Liver (tissue), 3 donors: Measurements from ENCODE around the gene OR2H1.

ENCODE experiments used
- ATF3 ChIP-seq: IDR thresholded peaks from 2 replicates; pipeline ENCODE4 v1.6.1; 2016; ENCODE audit warnings: antibody characterized with exemption
- CTCF ChIP-seq: fragments of 150-350 bp; IDR thresholded peaks from 2 replicates; pipeline ENCODE4 v1.5.1; 2017; ENCODE audit warnings: improper control_type of control experiment, low read depth, low read length; ENCODE audit not compliant: missing input control
- EGR1 ChIP-seq, 2 donors: IDR thresholded peaks; 2 replicates each; pipeline ENCODE4 v1.6.1; 2016 to 2018; ENCODE audit warnings: antibody characterized with exemption in 2 of 2, low read depth in 2 of 2
- GABPA ChIP-seq, 2 donors: IDR thresholded peaks in 1 of 2; conservative IDR thresholded peaks in 1 of 2; 2 replicates each; pipeline ENCODE4 v1.6.1; 2016; ENCODE audit warnings: antibody characterized with exemption in 2 of 2, mild to moderate bottlenecking in 1 of 2, moderate library complexity in 1 of 2
- HNF4A ChIP-seq, 2 donors: conservative IDR thresholded peaks; 2 replicates each; pipeline ENCODE4 v1.6.1; 2016; ENCODE audit warnings: antibody characterized with exemption in 2 of 2, mild to moderate bottlenecking in 2 of 2
- JUND ChIP-seq, 2 donors: IDR thresholded peaks; 2 replicates each; pipeline ENCODE4 v1.6.1; 2016; ENCODE audit warnings: antibody characterized with exemption in 2 of 2
- MAX ChIP-seq: IDR thresholded peaks from 2 replicates; pipeline ENCODE4 v1.6.1; 2016; ENCODE audit warnings: antibody characterized with exemption
- RAD21 ChIP-seq, 2 donors: IDR thresholded peaks; 2 replicates each; pipeline ENCODE4 v1.6.1; 2016; ENCODE audit warnings: antibody characterized with exemption in 2 of 2, mild to moderate bottlenecking in 2 of 2
- REST ChIP-seq: IDR thresholded peaks from 2 replicates; pipeline ENCODE4 v1.6.1; 2016; ENCODE audit warnings: antibody characterized with exemption, mild to moderate bottlenecking
- SP1 ChIP-seq: IDR thresholded peaks from 2 replicates; pipeline ENCODE4 v1.6.1; 2018; ENCODE audit warnings: antibody characterized with exemption, mild to moderate bottlenecking
- TAF1 ChIP-seq: conservative IDR thresholded peaks from 2 replicates; pipeline ENCODE4 v1.6.1; 2016; ENCODE audit warnings: antibody characterized with exemption, mild to moderate bottlenecking
- YY1 ChIP-seq: IDR thresholded peaks from 2 replicates; pipeline ENCODE4 v1.6.1; 2016; ENCODE audit warnings: antibody characterized with exemption, mild to moderate bottlenecking
- donor health status: healthy.
- donor health status: healthy.

DNA sequence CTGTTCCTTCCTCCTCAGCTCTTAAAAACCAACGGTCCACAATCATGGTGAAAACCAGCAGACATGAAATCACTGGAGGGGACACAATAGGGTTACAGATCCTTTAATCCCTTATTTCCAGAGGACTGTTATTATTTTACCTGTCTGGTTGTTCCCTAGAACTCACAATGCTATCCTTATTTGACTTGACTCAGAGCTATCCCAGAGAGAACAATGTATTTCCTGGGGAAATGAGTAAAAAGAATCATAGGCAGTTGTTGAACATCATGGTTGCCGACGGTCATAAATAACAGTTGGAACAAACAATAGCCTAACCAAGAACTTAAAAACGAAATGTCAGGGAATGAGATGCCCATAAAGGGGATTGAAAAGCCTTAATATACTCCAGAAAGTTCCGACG, 9.3 kb downstream of the OR2H1 start:
- TF ChIP-seq CTCF (no peak), HNF4A (conservative IDR thresholded peaks at IDR 0.05) (no peak), TAF1 (no peak), JUND (IDR thresholded peaks at IDR 0.05) (no peak), ATF3 (no peak), MAX (no peak), RAD21 (IDR thresholded peaks at IDR 0.05) (no peak), SP1 (no peak), YY1 (no peak), REST (no peak), EGR1 (IDR thresholded peaks at IDR 0.05; ENCODE audit: low read depth in 2 of 2) (no peak), GABPA (IDR thresholded peaks at IDR 0.05 in 1 of 2, conservative IDR thresholded peaks at IDR 0.05 in 1 of 2) (no peak)
